Ishikawa (cell line): Measurements from ENCODE around the gene CIT.

Experiments used
- CEBPB ChIP-seq: IDR thresholded peaks from 2 replicates; pipeline ENCODE4 v1.6.1; 2012
- CREB1 ChIP-seq: IDR thresholded peaks from 2 replicates; pipeline ENCODE4 v1.6.1; 2012; ENCODE audit warnings: low read depth
- EGR1 ChIP-seq: IDR thresholded peaks from 2 replicates; pipeline ENCODE4 v1.6.1; 2012
- EP300 ChIP-seq: IDR thresholded peaks from 2 replicates; pipeline ENCODE4 v1.6.1; 2012; ENCODE audit warnings: borderline replicate concordance
- NFIC ChIP-seq: IDR thresholded peaks from 2 replicates; pipeline ENCODE4 v1.6.1; 2012
- RAD21 ChIP-seq: IDR thresholded peaks from 2 replicates; pipeline ENCODE4 v1.6.1; 2012; ENCODE audit warnings: low read depth
- TAF1 ChIP-seq: IDR thresholded peaks from 2 replicates; pipeline ENCODE4 v1.6.1; 2012; ENCODE audit warnings: low read depth, mild to moderate bottlenecking
- TCF12 ChIP-seq: IDR thresholded peaks from 2 replicates; pipeline ENCODE4 v1.6.1; 2012; ENCODE audit warnings: low read depth
- YY1 ChIP-seq: IDR thresholded peaks from 2 replicates; pipeline ENCODE4 v1.6.1; 2012; ENCODE audit warnings: low read depth
- TF ChIP-seq, protein P1 (sequence below): IDR thresholded peaks from 2 replicates; pipeline ENCODE4 v1.6.1; 2012
- TF ChIP-seq, protein P2 (sequence below): IDR thresholded peaks from 2 replicates; pipeline ENCODE4 v1.6.1; 2012; ENCODE audit warnings: low read depth, mild to moderate bottlenecking
- TF ChIP-seq, protein P3 (sequence below): IDR thresholded peaks from 2 replicates; pipeline ENCODE4 v1.6.1; 2012

DNA sequence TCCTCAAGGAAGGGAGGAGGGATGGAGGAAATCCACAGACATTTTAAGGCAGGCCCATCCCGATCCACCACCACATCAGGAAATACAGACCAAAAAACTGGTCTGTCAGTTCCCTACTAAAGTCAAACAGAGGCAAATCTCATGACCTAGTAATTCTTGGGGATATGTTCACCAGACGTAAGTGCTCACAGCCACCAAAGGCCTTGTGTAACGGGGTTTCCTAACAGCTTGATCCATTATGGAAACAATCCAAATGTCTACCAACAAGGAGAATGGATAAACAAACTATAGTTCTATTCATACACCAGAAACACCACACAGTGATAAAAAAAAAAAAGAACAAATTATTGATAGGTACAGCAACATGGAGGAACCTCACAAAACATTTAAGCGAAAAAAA lies 136.3 kb downstream of the CIT start:
- TF ChIP-seq, protein P1, sequence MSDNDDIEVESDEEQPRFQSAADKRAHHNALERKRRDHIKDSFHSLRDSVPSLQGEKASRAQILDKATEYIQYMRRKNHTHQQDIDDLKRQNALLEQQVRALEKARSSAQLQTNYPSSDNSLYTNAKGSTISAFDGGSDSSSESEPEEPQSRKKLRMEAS: no peak
- TF ChIP-seq YY1 (no peak), RAD21 (no peak), CEBPB (no peak), EP300 (no peak), EGR1 (no peak), CREB1 (no peak), TAF1 (no peak), NFIC (no peak), TCF12 (no peak)
- TF ChIP-seq, protein P2, sequence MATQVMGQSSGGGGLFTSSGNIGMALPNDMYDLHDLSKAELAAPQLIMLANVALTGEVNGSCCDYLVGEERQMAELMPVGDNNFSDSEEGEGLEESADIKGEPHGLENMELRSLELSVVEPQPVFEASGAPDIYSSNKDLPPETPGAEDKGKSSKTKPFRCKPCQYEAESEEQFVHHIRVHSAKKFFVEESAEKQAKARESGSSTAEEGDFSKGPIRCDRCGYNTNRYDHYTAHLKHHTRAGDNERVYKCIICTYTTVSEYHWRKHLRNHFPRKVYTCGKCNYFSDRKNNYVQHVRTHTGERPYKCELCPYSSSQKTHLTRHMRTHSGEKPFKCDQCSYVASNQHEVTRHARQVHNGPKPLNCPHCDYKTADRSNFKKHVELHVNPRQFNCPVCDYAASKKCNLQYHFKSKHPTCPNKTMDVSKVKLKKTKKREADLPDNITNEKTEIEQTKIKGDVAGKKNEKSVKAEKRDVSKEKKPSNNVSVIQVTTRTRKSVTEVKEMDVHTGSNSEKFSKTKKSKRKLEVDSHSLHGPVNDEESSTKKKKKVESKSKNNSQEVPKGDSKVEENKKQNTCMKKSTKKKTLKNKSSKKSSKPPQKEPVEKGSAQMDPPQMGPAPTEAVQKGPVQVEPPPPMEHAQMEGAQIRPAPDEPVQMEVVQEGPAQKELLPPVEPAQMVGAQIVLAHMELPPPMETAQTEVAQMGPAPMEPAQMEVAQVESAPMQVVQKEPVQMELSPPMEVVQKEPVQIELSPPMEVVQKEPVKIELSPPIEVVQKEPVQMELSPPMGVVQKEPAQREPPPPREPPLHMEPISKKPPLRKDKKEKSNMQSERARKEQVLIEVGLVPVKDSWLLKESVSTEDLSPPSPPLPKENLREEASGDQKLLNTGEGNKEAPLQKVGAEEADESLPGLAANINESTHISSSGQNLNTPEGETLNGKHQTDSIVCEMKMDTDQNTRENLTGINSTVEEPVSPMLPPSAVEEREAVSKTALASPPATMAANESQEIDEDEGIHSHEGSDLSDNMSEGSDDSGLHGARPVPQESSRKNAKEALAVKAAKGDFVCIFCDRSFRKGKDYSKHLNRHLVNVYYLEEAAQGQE: no peak
- TF ChIP-seq, protein P3, sequence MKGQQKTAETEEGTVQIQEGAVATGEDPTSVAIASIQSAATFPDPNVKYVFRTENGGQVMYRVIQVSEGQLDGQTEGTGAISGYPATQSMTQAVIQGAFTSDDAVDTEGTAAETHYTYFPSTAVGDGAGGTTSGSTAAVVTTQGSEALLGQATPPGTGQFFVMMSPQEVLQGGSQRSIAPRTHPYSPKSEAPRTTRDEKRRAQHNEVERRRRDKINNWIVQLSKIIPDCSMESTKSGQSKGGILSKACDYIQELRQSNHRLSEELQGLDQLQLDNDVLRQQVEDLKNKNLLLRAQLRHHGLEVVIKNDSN: no peak
